H1 (cell line): ENCODE results near the gene ZFPL1. TPM values are rescaled to one million over a fixed set of nuclear protein-coding genes. Genes with fewer than 3 reads are reported as not detected.

Experiments used
- CTCF ChIA-PET: fragments of 300-600 bp; sonication (Branson Sonifier 250); formaldehyde crosslinking; loops from one replicate; lab custom pipeline; 2021; ENCODE audit not compliant: partially characterized antibody; lab: Charles Lee
- POLR2A ChIA-PET: fragments of 300-600 bp; sonication (Branson Sonifier 250); formaldehyde crosslinking; loops from one replicate; lab custom pipeline; 2021; ENCODE audit warnings: inconsistent platforms; ENCODE audit not compliant: partially characterized antibody; lab: Charles Lee
- DNase-seq, 2 experiments: peaks; one replicate each; pipeline versions ENCODE4 v3.0.0 to v3.0.0-alpha.2; 2010 to 2022; ENCODE audit warnings: low spot score in 2 of 2, low read depth in 1 of 2, mixed read lengths in 1 of 2
- FAIRE-seq: peaks from 2 replicates; lab custom pipeline; 2011; peaks lifted over from hg19 to GRCh38; lab: Jason Lieb, UNC
- H2AFZ ChIP-seq: 2 replicates; pipeline ENCODE4 v1.8.1; 2012; ENCODE audit warnings: low read length, inconsistent platforms
- H2AK5ac ChIP-seq: 2 replicates; pipeline ENCODE4 v1.6.1; 2013; ENCODE audit warnings: low read depth, low read length
- H2BK120ac ChIP-seq: replicated peaks from 2 replicates; pipeline ENCODE3; 2013; ENCODE audit warnings: low read depth, low read length, inconsistent platforms
- H2BK12ac ChIP-seq: 2 replicates; pipeline ENCODE4 v1.6.1; 2013; ENCODE audit warnings: low read depth, low read length
- H2BK15ac ChIP-seq: 2 replicates; pipeline ENCODE4 v1.6.1; 2013; ENCODE audit warnings: low read length
- H2BK20ac ChIP-seq: 2 replicates; pipeline ENCODE4 v1.6.1; 2013; ENCODE audit warnings: low read length
- H2BK5ac ChIP-seq: 2 replicates; pipeline ENCODE4 v1.6.1; 2013; ENCODE audit warnings: low read depth, low read length
- H3K14ac ChIP-seq: 2 replicates; pipeline ENCODE4 v1.6.1; 2013; ENCODE audit warnings: inconsistent platforms; ENCODE audit not compliant: insufficient read length
- H3K18ac ChIP-seq: 2 replicates; pipeline ENCODE4 v1.6.1; 2013; ENCODE audit warnings: low read length; ENCODE audit errors: extremely low read depth
- H3K23ac ChIP-seq: 2 replicates; pipeline ENCODE4 v1.6.1; 2013; ENCODE audit warnings: inconsistent platforms; ENCODE audit not compliant: insufficient read length
- H3K23me2 ChIP-seq: 2 replicates; pipeline ENCODE4 v1.6.1; 2013; ENCODE audit warnings: low read depth, low read length
- H3K27ac ChIP-seq: 2 replicates; pipeline ENCODE4 v1.6.1; 2011; ENCODE audit warnings: low read depth, low read length, inconsistent platforms
- H3K27me3 ChIP-seq, 4 experiments: replicated peaks in 1 of 4; 1 replicate in 1 of 4; 2 replicates in 3 of 4; pipeline versions ENCODE4 v1.6.1 to v1.8.1; 2011 to 2013; ENCODE audit warnings: low read length in 3 of 4, mild to moderate bottlenecking in 3 of 4, inconsistent platforms in 2 of 4, mixed read lengths in 2 of 4, moderate library complexity in 1 of 4; ENCODE audit not compliant: control insufficient read depth in 3 of 4, insufficient read depth in 3 of 4; ENCODE audit errors: extremely low read depth in 1 of 4
- H3K36me3 ChIP-seq, 4 experiments: 2 replicates each; pipeline versions ENCODE4 v1.6.1 to v1.8.1; 2011 to 2013; ENCODE audit warnings: mild to moderate bottlenecking in 4 of 4, low read length in 3 of 4, moderate library complexity in 2 of 4, control low read depth in 1 of 4, inconsistent platforms in 1 of 4; ENCODE audit not compliant: insufficient read depth in 4 of 4, control insufficient read depth in 2 of 4
- H3K4ac ChIP-seq: replicated peaks from 2 replicates; pipeline ENCODE3; 2013; ENCODE audit warnings: low read length, low read depth, mixed read lengths, inconsistent platforms; ENCODE audit not compliant: insufficient read length
- H3K4me1 ChIP-seq, 4 experiments: replicated peaks in 1 of 4; 1 replicate in 1 of 4; 2 replicates in 3 of 4; pipeline versions ENCODE4 v1.6.1 to v1.8.1; 2011 to 2013; ENCODE audit warnings: low read length in 3 of 4, inconsistent platforms in 2 of 4, mixed read lengths in 1 of 4; ENCODE audit not compliant: insufficient read depth in 4 of 4, control insufficient read depth in 3 of 4
- H3K4me2 ChIP-seq, 2 experiments: 2 replicates each; pipeline versions ENCODE4 v1.6.1 to v1.8.1; 2011 to 2013; ENCODE audit warnings: low read depth in 2 of 2, low read length in 2 of 2, control low read depth in 1 of 2, inconsistent platforms in 1 of 2, mild to moderate bottlenecking in 1 of 2; ENCODE audit not compliant: insufficient read depth in 1 of 2
- H3K4me3 ChIP-seq, 4 experiments: fragments of 200-600, 300-600 bp in 1 of 4; sonication (generic), shearing (Covaris generic), sonication (Bioruptor Twin) in 1 of 4; 2 replicates each; pipeline versions ENCODE4 v1.5.1 to v1.8.1; 2011 to 2016; ENCODE audit warnings: low read length in 4 of 4, low read depth in 3 of 4, control low read depth in 2 of 4, inconsistent platforms in 2 of 4, mild to moderate bottlenecking in 2 of 4, mixed read lengths in 1 of 4, moderate library complexity in 1 of 4; ENCODE audit not compliant: insufficient read depth in 2 of 4; ENCODE audit errors: extremely low read depth in 1 of 4
- H3K56ac ChIP-seq: replicated peaks from 2 replicates; pipeline ENCODE3; 2013; ENCODE audit warnings: low read depth, mild to moderate bottlenecking, mixed read lengths, low read length, inconsistent platforms; ENCODE audit not compliant: insufficient read length
- H3K79me1 ChIP-seq: 2 replicates; pipeline ENCODE4 v1.6.1; 2013; ENCODE audit warnings: low read depth, low read length, control low read depth
- H3K79me2 ChIP-seq, 2 experiments: 2 replicates each; pipeline versions ENCODE4 v1.6.1 to v1.8.1; 2012 to 2013; ENCODE audit warnings: low read length in 2 of 2, mild to moderate bottlenecking in 2 of 2, inconsistent platforms in 1 of 2; ENCODE audit not compliant: insufficient read depth in 2 of 2, control insufficient read depth in 1 of 2
- H3K9ac ChIP-seq, 4 experiments: replicated peaks in 1 of 4; 1 replicate in 1 of 4; 2 replicates in 3 of 4; pipeline versions ENCODE4 v1.6.1 to v1.8.1; 2011 to 2013; ENCODE audit warnings: low read depth in 3 of 4, low read length in 3 of 4, control low read depth in 2 of 4, mild to moderate bottlenecking in 2 of 4, moderate library complexity in 2 of 4, inconsistent platforms in 1 of 4; ENCODE audit errors: extremely low read depth in 1 of 4
- H3K9me3 ChIP-seq, 2 experiments: 2 replicates each; pipeline versions ENCODE4 v1.6.1 to v1.8.1; 2012 to 2013; ENCODE audit warnings: mild to moderate bottlenecking in 2 of 2, moderate library complexity in 2 of 2, control low read depth in 1 of 2, inconsistent platforms in 1 of 2, low read depth in 1 of 2, low read length in 1 of 2, mixed read lengths in 1 of 2; ENCODE audit not compliant: insufficient read depth in 2 of 2
- H4K20me1 ChIP-seq, 2 experiments: replicated peaks in 1 of 2; 2 replicates each; pipeline versions ENCODE3 to v1.8.1; 2011 to 2013; ENCODE audit warnings: inconsistent platforms in 2 of 2, low read length in 2 of 2, mild to moderate bottlenecking in 1 of 2; ENCODE audit not compliant: insufficient read depth in 2 of 2, control insufficient read depth in 1 of 2
- H4K5ac ChIP-seq: 2 replicates; pipeline ENCODE4 v1.6.1; 2013; ENCODE audit warnings: low read length, low read depth, mixed read lengths, inconsistent platforms; ENCODE audit not compliant: insufficient read length
- H4K8ac ChIP-seq: 2 replicates; pipeline ENCODE4 v1.8.0; 2013; ENCODE audit warnings: mild to moderate bottlenecking, moderate library complexity, low read length, inconsistent platforms; ENCODE audit not compliant: insufficient read depth; ENCODE audit errors: extremely low read depth
- H4K91ac ChIP-seq: replicated peaks from 2 replicates; pipeline ENCODE3; 2013; ENCODE audit warnings: low read length, mixed read lengths, inconsistent platforms; ENCODE audit not compliant: insufficient read length
- NRF1 ChIP-seq: IDR thresholded peaks from 2 replicates; pipeline ENCODE4 v1.6.1; 2011; ENCODE audit warnings: mild to moderate bottlenecking, low read depth, low read length, improper control_type of control experiment
- SP1 ChIP-seq: IDR thresholded peaks from 2 replicates; pipeline ENCODE4 v1.6.1; 2011; ENCODE audit warnings: low read depth, low read length
- WGBS, 2 experiments: shearing (Covaris generic) in 1 of 2; methylation state at CpG; one replicate each; pipeline versions ENCODE4 v1.1.6 to v1.1.7; 2013 to 2015; ENCODE audit warnings: low lambda C conversion rate in 2 of 2, mixed read lengths in 2 of 2, inconsistent platforms in 1 of 2, low coverage in 1 of 2, missing lambda C conversion rate in 1 of 2; ENCODE audit not compliant: insufficient replicate concordance in 2 of 2, insufficient coverage in 1 of 2, insufficient read length in 1 of 2; ENCODE audit errors: extremely low coverage in 1 of 2, missing lambda C conversion rate in 1 of 2; 5-methylcytosine and 5-hydroxymethylcytosine counted together
- polyA plus RNA-seq, 7 experiments: library from polyadenylated mRNA; depleted of rRNA in 3 of 7; stranded (reverse) in 5 of 7; unstranded in 2 of 7; fragments of >200 nt in 5 of 7; fragments of 200-250 nt in 2 of 7; gene quantifications; 1 replicate in 5 of 7; 2 replicates in 1 of 7; 4 replicates in 1 of 7; pipeline versions ENCODE4 v1.2.1 to v1.2.3, GENCODE V29; 2011 to 2013; ENCODE audit warnings: missing spikeins in 2 of 7, mixed read lengths in 2 of 7
- total RNA-seq: library from RNA; stranded (reverse); fragmentation: NEBNext Ultra II Directional; extraction: Animal tissue kit (Norgen Biotek cat#: 25700); gene quantifications from 2 replicates; pipeline ENCODE4 v1.2.1, GENCODE V29; 2021

ZFPL1 gene
- total and polyA plus RNA-seq, 2 of the 8 experiments (the other 6 are each of a cell fraction or from before 2014, with no cell fraction given) = 21.5 to 76.8 TPM

DNA sequence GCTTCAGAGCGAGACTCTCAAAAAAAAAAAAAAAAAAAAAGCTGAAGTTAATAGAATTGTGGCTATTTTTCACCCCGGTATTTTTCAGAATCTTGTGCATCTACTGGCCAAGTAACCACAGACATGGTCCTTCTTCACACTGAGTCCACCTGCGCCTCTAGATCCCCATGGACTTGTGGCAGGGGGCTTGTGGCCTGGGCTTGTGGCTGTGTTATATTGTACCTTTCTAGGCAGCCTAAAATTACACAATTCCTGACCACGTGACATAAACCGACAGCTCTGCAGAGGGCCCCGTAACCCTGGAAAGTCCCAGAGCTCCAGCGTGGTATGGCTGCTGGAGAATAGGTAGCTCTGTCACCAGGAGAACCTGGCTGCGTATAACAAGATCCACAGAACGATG is 14.8 kb upstream of the ZFPL1 start:
- no peak for DNase-seq
- CTCF ChIA-PET = interaction anchor here (1.2 to 1.9 kb wide), 4 partner anchors 10 to 41 kb away, joined by 3 to 4 read pairs (median 3); no protein-coding TSS in a partner anchor
- WGBS, 2 experiments = 81% methylated on average over 9 of the region's 9 CpGs; no CpG with 5 or more reads in 1 of the 2 experiments

More for the DNA sequence above, 14.8 kb upstream of the ZFPL1 start:
- Histone ChIP-seq H4K8ac (no peak overlapping the region), H3K79me1 (no peaks in the 10 kb centered on the region; the same call in 1 of the 2 replicates), H3K27ac (no peak overlapping the region), H4K91ac (no peak overlapping the region), H2AFZ (no peak overlapping the region), H3K56ac (no peak overlapping the region), H3K36me3 (no peaks in the 10 kb centered on the region), H3K23ac (no peak overlapping the region), H3K4me3 (no peak overlapping the region), H2BK12ac (no peak overlapping the region), H3K18ac (no peak overlapping the region), H2BK5ac (no peak overlapping the region), H4K20me1 (no peaks in the 10 kb centered on the region), H3K27me3 (no peaks in the 10 kb centered on the region), H2BK120ac (no peak overlapping the region), H3K79me2 (no peaks in the 10 kb centered on the region), H3K4me2 (no peak overlapping the region), H2BK15ac (no peak overlapping the region), H3K9ac (no peak overlapping the region), H3K4ac (no peak overlapping the region), H3K4me1 (peaks cover 5 to 23% (median 17%) of the 10 kb centered on the region in 4 experiments), H2AK5ac (no peak overlapping the region), H3K14ac (no peak overlapping the region), H2BK20ac (no peak overlapping the region), H4K5ac (no peak overlapping the region), H3K9me3 (no peaks in the 10 kb centered on the region), H3K23me2 (no peaks in the 10 kb centered on the region)
- POLR2A ChIA-PET = interaction anchor here (0.7 to 21.6 kb wide), 8 partner anchors 8 to 55 kb away, joined by 3 to 230 read pairs (median 4); partner anchors contain the start of genes ARL2, SAC3D1, VPS51 and ZNHIT2
- TF ChIP-seq SP1 (no peak), NRF1 (no peak)
- FAIRE-seq = no peak
